BE2C (cell line): Measurements from ENCODE around the gene PATE3.

ENCODE experiments used
- DNase-seq: peaks from one replicate; pipeline ENCODE4 v3.0.0-alpha.2; 2020
- H3K27me3 ChIP-seq: fragments of 250-450 bp; sonication (Bioruptor Pico); 2 replicates; pipeline ENCODE4 v1.5.1; 2020; ENCODE audit warnings: mild to moderate bottlenecking
- H3K36me3 ChIP-seq: fragments of 250-450 bp; sonication (Bioruptor Pico); 2 replicates; pipeline ENCODE4 v1.5.1; 2020; ENCODE audit warnings: mild to moderate bottlenecking
- H3K4me1 ChIP-seq: fragments of 250-450 bp; sonication (Bioruptor Pico); 2 replicates; pipeline ENCODE4 v1.5.1; 2020
- H3K4me3 ChIP-seq: 2 replicates; pipeline ENCODE4 v1.5.1; 2011; ENCODE audit warnings: low read depth, low read length
- H3K9me3 ChIP-seq: fragments of 250-450 bp; sonication (Bioruptor Pico); 2 replicates; pipeline ENCODE4 v1.5.1; 2020
- CTCF ChIP-seq: IDR thresholded peaks from 2 replicates; pipeline ENCODE4 v1.5.1; 2012; ENCODE audit warnings: mild to moderate bottlenecking, low read depth, low read length

Gene PATE3

GRCh38 chr11:125799808-125800207 is 11.9 kb downstream of the PATE3 start:
- TF ChIP-seq CTCF: no peak

GRCh38 chr11:125802387-125802786 is 14.5 kb downstream of the PATE3 start:
- no peak for TF ChIP-seq CTCF
- Histone ChIP-seq H3K4me1 (no peaks in the 10 kb centered on the region), H3K36me3 (no peaks in the 10 kb centered on the region), H3K4me3 (no peak overlapping the region), H3K9me3 (peaks cover 4% of the 10 kb centered on the region), H3K27me3 (no peaks in the 10 kb centered on the region)
- DNase-seq: no peak

More at GRCh38 chr11:125799808-125800207, 11.9 kb downstream of the PATE3 start:
- Histone ChIP-seq H3K9me3 (peaks cover 4% of the 10 kb centered on the region), H3K4me1 (no peaks in the 10 kb centered on the region), H3K27me3 (no peaks in the 10 kb centered on the region), H3K4me3 (no peak overlapping the region), H3K36me3 (no peaks in the 10 kb centered on the region)
- no peak for DNase-seq

GRCh38 chr11:125807909-125808308 is 20.0 kb downstream of the PATE3 start:
- no peaks in the 10 kb centered on the region for H3K36me3 ChIP-seq
- H3K4me3 ChIP-seq: no peak overlapping the region
- TF ChIP-seq CTCF: no peak
- H3K27me3 ChIP-seq: peaks cover 10% of the 10 kb centered on the region
- H3K9me3 ChIP-seq: peaks cover 2% of the 10 kb centered on the region
- DNase-seq: no peak
- no peaks in the 10 kb centered on the region for H3K4me1 ChIP-seq

- peaks cover 5% of the 10 kb centered on the region; the same call in 1 of the 2 replicates for H3K27me3 ChIP-seq
- no peak within 1 kb of the TSS for H3K4me3 ChIP-seq
- no peaks in the 10 kb centered on the region for H3K36me3 ChIP-seq
- H3K9me3 ChIP-seq: no peaks in the 10 kb centered on the region
- DNase-seq: no peak
- no peaks in the 10 kb centered on the region for H3K4me1 ChIP-seq
- no peak for TF ChIP-seq CTCF
Observed at GRCh38 chr11:125833016-125833415, 45.1 kb downstream of the PATE3 start, which contains the start of gene PATE4. PATE4 (plus strand) TSS chr11:125833316; CDS start chr11:125833360, 44 bp downstream.

- Histone ChIP-seq H3K9me3 (no peaks in the 10 kb centered on the region), H3K4me3 (no peak overlapping the region), H3K36me3 (no peaks in the 10 kb centered on the region), H3K4me1 (no peaks in the 10 kb centered on the region), H3K27me3 (peaks cover 5% of the 10 kb centered on the region; the same call in 1 of the 2 replicates)
- DNase-seq: no peak
- TF ChIP-seq CTCF: no peak
Observed at GRCh38 chr11:125835748-125836147, 47.8 kb downstream of the PATE3 start.
